GM23338 (cell line): ENCODE measurements around the gene PANK1. TPM values are rescaled to one million over a fixed set of nuclear protein-coding genes. Genes with fewer than 3 reads are reported as not detected.

Experiments used
- ATAC-seq: fragments of 200-7000 bp; cut with Tn5 transposase; 3 replicates; pipeline ENCODE4 v1.9.1; 2020
- DNase-seq: peaks from one replicate; pipeline ENCODE4 v3.0.0-alpha.2; 2015; ENCODE audit warnings: low spot score
- H2AFZ ChIP-seq: fragments of 200-600 bp; sonication (generic); 2 replicates; pipeline ENCODE4 v1.8.0; 2016; ENCODE audit warnings: antibody characterized with exemption, mild to moderate bottlenecking, moderate library complexity
- H3F3A ChIP-seq: fragments of 200-600 bp; sonication (generic); replicated peaks from 2 replicates; pipeline ENCODE4 v1.8.0; 2017; ENCODE audit warnings: antibody characterized with exemption, mixed run types, low read depth
- H3K27ac ChIP-seq: fragments of 200-600 bp; sonication (generic); 2 replicates; pipeline ENCODE4 v1.6.1; 2016; ENCODE audit warnings: low read depth
- H3K27me3 ChIP-seq: fragments of 200-600 bp; sonication (generic); 2 replicates; pipeline ENCODE4 v1.8.0; 2016; ENCODE audit warnings: mild to moderate bottlenecking, mixed run types, moderate library complexity; ENCODE audit not compliant: insufficient read depth
- H3K36me3 ChIP-seq: fragments of 200-600 bp; sonication (generic); 2 replicates; pipeline ENCODE4 v1.8.0; 2016; ENCODE audit warnings: mild to moderate bottlenecking; ENCODE audit not compliant: insufficient read depth
- H3K4me1 ChIP-seq: fragments of 200-600 bp; sonication (generic); 2 replicates; pipeline ENCODE4 v1.8.0; 2016; ENCODE audit warnings: mild to moderate bottlenecking, moderate library complexity; ENCODE audit not compliant: insufficient read depth
- H3K4me2 ChIP-seq: fragments of 200-600 bp; sonication (generic); 2 replicates; pipeline ENCODE4 v1.7.1; 2017; ENCODE audit warnings: mixed run types
- H3K4me3 ChIP-seq: fragments of 200-600 bp; sonication (generic); 2 replicates; pipeline ENCODE4 v1.6.1; 2016; ENCODE audit warnings: mixed run types
- H3K79me2 ChIP-seq: fragments of 200-600 bp; sonication (generic); replicated peaks from 2 replicates; pipeline ENCODE4 v1.8.0; 2017; ENCODE audit warnings: mild to moderate bottlenecking; ENCODE audit not compliant: insufficient read depth
- H3K9me2 ChIP-seq: fragments of 200-600 bp; sonication (generic); 2 replicates; pipeline ENCODE4 v1.8.0; 2017; ENCODE audit not compliant: insufficient read depth
- H4K20me1 ChIP-seq: fragments of 200-600 bp; sonication (generic); replicated peaks from 2 replicates; pipeline ENCODE4 v1.8.0; 2017; ENCODE audit warnings: mild to moderate bottlenecking; ENCODE audit not compliant: insufficient read depth
- H3K27ac Mint-ChIP-seq: 2 replicates; pipeline ENCODE4 v1.8.0; 2020; ENCODE audit warnings: inconsistent platforms, mild to moderate bottlenecking, moderate library complexity, mixed read lengths
- H3K27me3 Mint-ChIP-seq: 3 replicates; pipeline ENCODE4 v1.8.0; 2022; ENCODE audit warnings: low read depth, mild to moderate bottlenecking, moderate library complexity, mixed read lengths, inconsistent platforms; ENCODE audit not compliant: insufficient read depth, poor library complexity
- H3K36me3 Mint-ChIP-seq: 3 replicates; pipeline ENCODE4 v1.8.0; 2021; ENCODE audit warnings: low read depth, mild to moderate bottlenecking, inconsistent platforms, moderate library complexity, mixed read lengths
- H3K4me1 Mint-ChIP-seq: 3 replicates; pipeline ENCODE4 v1.8.0; 2020; ENCODE audit warnings: mild to moderate bottlenecking, inconsistent platforms, mixed read lengths
- H3K4me3 Mint-ChIP-seq: 3 replicates; pipeline ENCODE4 v1.8.0; 2021; ENCODE audit warnings: moderate library complexity, mild to moderate bottlenecking, inconsistent platforms, mixed read lengths
- H3K9me3 Mint-ChIP-seq: 3 replicates; pipeline ENCODE4 v1.8.0; 2020; ENCODE audit warnings: moderate library complexity, mild to moderate bottlenecking, inconsistent platforms, mixed read lengths
- CREB1 ChIP-seq: fragments of 250-450 bp; sonication (Bioruptor Pico); IDR thresholded peaks from 2 replicates; pipeline ENCODE4 v1.5.0; 2020; ENCODE audit warnings: low read depth, mild to moderate bottlenecking, moderate library complexity
- EZH2 ChIP-seq: fragments of 200-600 bp; sonication (generic); IDR thresholded peaks from one replicate; pipeline ENCODE4 v1.8.0; 2017; ENCODE audit warnings: antibody characterized with exemption, mild to moderate bottlenecking, low read depth; ENCODE audit not compliant: unreplicated experiment
- EZH2phosphoT487 ChIP-seq: fragments of 200-600 bp; sonication (generic); IDR thresholded peaks from one replicate; pipeline ENCODE4 v1.8.1; 2018; ENCODE audit warnings: antibody characterized with exemption; ENCODE audit not compliant: unreplicated experiment
- JUNB ChIP-seq: IDR thresholded peaks from one replicate; pipeline ENCODE4 v1.6.1; 2016; ENCODE audit warnings: antibody characterized with exemption; ENCODE audit not compliant: unreplicated experiment
- NANOG ChIP-seq: IDR thresholded peaks from 2 replicates; pipeline ENCODE4 v1.6.1; 2016; ENCODE audit warnings: antibody characterized with exemption, borderline replicate concordance
- POLR2AphosphoS5 ChIP-seq: IDR thresholded peaks from 2 replicates; pipeline ENCODE4 v1.6.1; 2016; ENCODE audit warnings: antibody characterized with exemption, low read depth
- STAT1 ChIP-seq: IDR thresholded peaks from one replicate; pipeline ENCODE4 v1.6.1; 2016; ENCODE audit warnings: antibody characterized with exemption; ENCODE audit not compliant: unreplicated experiment
- ZNF114 ChIP-seq: fragments of 250-450 bp; sonication (Bioruptor Pico); IDR thresholded peaks from 2 replicates; pipeline ENCODE4 v1.5.0; 2020; ENCODE audit warnings: mild to moderate bottlenecking, moderate library complexity
- polyA plus RNA-seq: library from polyadenylated mRNA; unstranded; fragments of >200 nt; fragmentation: Nextera tagmentation; extraction: Ambion mirVana; gene quantifications from 2 replicates; pipeline ENCODE4 v1.2.1, GENCODE V29; 2016
- total RNA-seq: library from RNA; depleted of rRNA; stranded (reverse); fragments of >200 nt; shearing (Covaris generic); gene quantifications from 2 replicates; pipeline ENCODE4 v1.2.3, GENCODE V29; 2014
- TF ChIP-seq, protein P1 (sequence below): IDR thresholded peaks from one replicate; pipeline ENCODE4 v1.6.1; 2018; ENCODE audit warnings: antibody characterized with exemption; ENCODE audit not compliant: unreplicated experiment
- TF ChIP-seq, protein P2 (sequence below): IDR thresholded peaks from 2 replicates; pipeline ENCODE4 v1.6.1; 2016; ENCODE audit warnings: antibody characterized with exemption
- TF ChIP-seq, protein P3 (sequence below), 2 experiments: fragments of 200-600 bp in 1 of 2; sonication (generic) in 1 of 2; conservative IDR thresholded peaks; 2 replicates each; pipeline versions ENCODE4 v1.5.1 to v1.6.1; 2016 to 2017; ENCODE audit warnings: antibody characterized with exemption in 2 of 2, low read depth in 2 of 2, mild to moderate bottlenecking in 2 of 2, moderate library complexity in 1 of 2

The PANK1 gene
- total and polyA plus RNA-seq, 2 experiments from 2014 or later, result 15.2 to 44.7 TPM

DNA sequence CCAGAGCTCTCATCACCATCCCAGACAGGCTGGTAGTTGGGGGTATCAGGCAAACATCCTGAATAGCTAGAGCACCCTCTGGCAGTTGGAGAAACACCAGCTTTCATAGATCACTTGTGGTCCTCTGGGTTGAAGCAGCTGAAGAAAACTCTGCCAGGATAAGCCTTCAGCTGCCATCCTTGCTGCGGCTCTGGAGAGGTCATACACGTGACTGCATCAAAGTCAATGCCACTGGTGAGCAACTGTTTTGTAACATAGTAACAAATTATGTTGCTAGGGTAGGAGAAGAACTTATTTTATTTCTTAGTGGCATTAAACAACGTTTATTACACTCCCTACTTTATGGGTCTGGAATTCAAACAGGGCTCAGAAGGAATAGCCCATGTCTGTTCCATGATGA lies 19.2 kb upstream of the PANK1 start:
- DNase-seq (no peak), ATAC-seq (no peak)
- no peak overlapping the region for H3K4me3 Mint-ChIP-seq

DNA sequence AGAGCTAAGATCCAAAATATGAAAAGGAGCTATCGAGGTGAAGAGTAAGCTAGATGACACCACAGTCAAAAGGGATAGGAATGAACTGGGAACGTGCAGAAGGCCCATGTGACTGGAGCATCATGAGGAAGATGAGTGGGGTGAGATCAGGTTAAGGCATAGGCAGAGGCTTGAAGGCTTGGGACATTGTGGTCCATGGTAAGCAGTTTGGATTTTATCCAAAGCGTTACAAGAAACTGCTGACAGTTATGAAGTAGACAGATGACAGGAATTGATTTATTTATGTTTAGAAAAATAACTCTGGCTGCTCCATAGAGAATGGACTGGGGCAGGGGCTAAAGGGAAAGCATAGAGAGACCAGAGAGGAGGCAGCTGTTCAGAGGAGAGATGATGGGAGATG lies 18.1 kb upstream of the PANK1 start:
- H3K27ac ChIP-seq, result no peak overlapping the region
- H3K27me3 Mint-ChIP-seq, result no peaks in the 10 kb centered on the region
- no peak for DNase-seq
- no peaks in the 10 kb centered on the region for H3K4me1 Mint-ChIP-seq
- no peak overlapping the region for H3K4me3 ChIP-seq
- no peak overlapping the region for H3K4me3 Mint-ChIP-seq
- no peaks in the 10 kb centered on the region for H3F3A ChIP-seq
- no peaks in the 10 kb centered on the region for H3K27me3 ChIP-seq
- H3K36me3 Mint-ChIP-seq, result no peaks in the 10 kb centered on the region
- no peaks in the 10 kb centered on the region for H3K36me3 ChIP-seq
- no peaks in the 10 kb centered on the region for H3K79me2 ChIP-seq
- no peaks in the 10 kb centered on the region for H3K9me2 ChIP-seq
- H3K27ac Mint-ChIP-seq, result no peak overlapping the region
- H3K4me2 ChIP-seq, result no peak overlapping the region
- H4K20me1 ChIP-seq, result no peaks in the 10 kb centered on the region
- ATAC-seq, result no peak
- TF ChIP-seq, protein P1, sequence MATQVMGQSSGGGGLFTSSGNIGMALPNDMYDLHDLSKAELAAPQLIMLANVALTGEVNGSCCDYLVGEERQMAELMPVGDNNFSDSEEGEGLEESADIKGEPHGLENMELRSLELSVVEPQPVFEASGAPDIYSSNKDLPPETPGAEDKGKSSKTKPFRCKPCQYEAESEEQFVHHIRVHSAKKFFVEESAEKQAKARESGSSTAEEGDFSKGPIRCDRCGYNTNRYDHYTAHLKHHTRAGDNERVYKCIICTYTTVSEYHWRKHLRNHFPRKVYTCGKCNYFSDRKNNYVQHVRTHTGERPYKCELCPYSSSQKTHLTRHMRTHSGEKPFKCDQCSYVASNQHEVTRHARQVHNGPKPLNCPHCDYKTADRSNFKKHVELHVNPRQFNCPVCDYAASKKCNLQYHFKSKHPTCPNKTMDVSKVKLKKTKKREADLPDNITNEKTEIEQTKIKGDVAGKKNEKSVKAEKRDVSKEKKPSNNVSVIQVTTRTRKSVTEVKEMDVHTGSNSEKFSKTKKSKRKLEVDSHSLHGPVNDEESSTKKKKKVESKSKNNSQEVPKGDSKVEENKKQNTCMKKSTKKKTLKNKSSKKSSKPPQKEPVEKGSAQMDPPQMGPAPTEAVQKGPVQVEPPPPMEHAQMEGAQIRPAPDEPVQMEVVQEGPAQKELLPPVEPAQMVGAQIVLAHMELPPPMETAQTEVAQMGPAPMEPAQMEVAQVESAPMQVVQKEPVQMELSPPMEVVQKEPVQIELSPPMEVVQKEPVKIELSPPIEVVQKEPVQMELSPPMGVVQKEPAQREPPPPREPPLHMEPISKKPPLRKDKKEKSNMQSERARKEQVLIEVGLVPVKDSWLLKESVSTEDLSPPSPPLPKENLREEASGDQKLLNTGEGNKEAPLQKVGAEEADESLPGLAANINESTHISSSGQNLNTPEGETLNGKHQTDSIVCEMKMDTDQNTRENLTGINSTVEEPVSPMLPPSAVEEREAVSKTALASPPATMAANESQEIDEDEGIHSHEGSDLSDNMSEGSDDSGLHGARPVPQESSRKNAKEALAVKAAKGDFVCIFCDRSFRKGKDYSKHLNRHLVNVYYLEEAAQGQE, result no peak
- TF ChIP-seq CREB1 (CRISPR knock-in tag), result no peak
- TF ChIP-seq, protein P2, sequence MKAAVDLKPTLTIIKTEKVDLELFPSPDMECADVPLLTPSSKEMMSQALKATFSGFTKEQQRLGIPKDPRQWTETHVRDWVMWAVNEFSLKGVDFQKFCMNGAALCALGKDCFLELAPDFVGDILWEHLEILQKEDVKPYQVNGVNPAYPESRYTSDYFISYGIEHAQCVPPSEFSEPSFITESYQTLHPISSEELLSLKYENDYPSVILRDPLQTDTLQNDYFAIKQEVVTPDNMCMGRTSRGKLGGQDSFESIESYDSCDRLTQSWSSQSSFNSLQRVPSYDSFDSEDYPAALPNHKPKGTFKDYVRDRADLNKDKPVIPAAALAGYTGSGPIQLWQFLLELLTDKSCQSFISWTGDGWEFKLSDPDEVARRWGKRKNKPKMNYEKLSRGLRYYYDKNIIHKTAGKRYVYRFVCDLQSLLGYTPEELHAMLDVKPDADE, result no peak
- TF ChIP-seq STAT1, result no peak
- TF ChIP-seq EZH2phosphoT487, result no peak
- TF ChIP-seq ZNF114 (CRISPR knock-in tag), result no peak
- no peak for TF ChIP-seq POLR2AphosphoS5
- TF ChIP-seq JUNB, result no peak
- no peak for TF ChIP-seq NANOG
- no peak for TF ChIP-seq EZH2
- TF ChIP-seq, protein P3, sequence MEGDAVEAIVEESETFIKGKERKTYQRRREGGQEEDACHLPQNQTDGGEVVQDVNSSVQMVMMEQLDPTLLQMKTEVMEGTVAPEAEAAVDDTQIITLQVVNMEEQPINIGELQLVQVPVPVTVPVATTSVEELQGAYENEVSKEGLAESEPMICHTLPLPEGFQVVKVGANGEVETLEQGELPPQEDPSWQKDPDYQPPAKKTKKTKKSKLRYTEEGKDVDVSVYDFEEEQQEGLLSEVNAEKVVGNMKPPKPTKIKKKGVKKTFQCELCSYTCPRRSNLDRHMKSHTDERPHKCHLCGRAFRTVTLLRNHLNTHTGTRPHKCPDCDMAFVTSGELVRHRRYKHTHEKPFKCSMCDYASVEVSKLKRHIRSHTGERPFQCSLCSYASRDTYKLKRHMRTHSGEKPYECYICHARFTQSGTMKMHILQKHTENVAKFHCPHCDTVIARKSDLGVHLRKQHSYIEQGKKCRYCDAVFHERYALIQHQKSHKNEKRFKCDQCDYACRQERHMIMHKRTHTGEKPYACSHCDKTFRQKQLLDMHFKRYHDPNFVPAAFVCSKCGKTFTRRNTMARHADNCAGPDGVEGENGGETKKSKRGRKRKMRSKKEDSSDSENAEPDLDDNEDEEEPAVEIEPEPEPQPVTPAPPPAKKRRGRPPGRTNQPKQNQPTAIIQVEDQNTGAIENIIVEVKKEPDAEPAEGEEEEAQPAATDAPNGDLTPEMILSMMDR (conservative IDR thresholded peaks at IDR 0.05; ENCODE audit: low read depth in 2 of 2), result no peak
- no peak overlapping the region for H2AFZ ChIP-seq
- H3K4me1 ChIP-seq, result no peaks in the 10 kb centered on the region
- H3K9me3 Mint-ChIP-seq, result no peaks in the 10 kb centered on the region

More for the DNA sequence above, 19.2 kb upstream of the PANK1 start:
- H3K4me1 ChIP-seq, result no peaks in the 10 kb centered on the region
- no peaks in the 10 kb centered on the region for H4K20me1 ChIP-seq
- no peaks in the 10 kb centered on the region for H3F3A ChIP-seq
- no peak for TF ChIP-seq POLR2AphosphoS5
- TF ChIP-seq, protein P3 (conservative IDR thresholded peaks at IDR 0.05; ENCODE audit: low read depth in 2 of 2), result peak in 1 of 2 experiments; percentile 18; a peak in 1 of 4 replicates
- no peaks in the 10 kb centered on the region for H3K9me2 ChIP-seq
- Mint-ChIP-seq H3K36me3 (no peaks in the 10 kb centered on the region), H3K27ac (no peak overlapping the region), H3K27me3 (no peaks in the 10 kb centered on the region), H3K4me1 (no peaks in the 10 kb centered on the region), H3K9me3 (no peaks in the 10 kb centered on the region)
- no peak overlapping the region for H3K4me2 ChIP-seq
- H3K36me3 ChIP-seq, result no peaks in the 10 kb centered on the region
- H3K79me2 ChIP-seq, result no peaks in the 10 kb centered on the region
- H3K4me3 ChIP-seq, result no peak overlapping the region
- no peak overlapping the region for H2AFZ ChIP-seq
- no peak overlapping the region for H3K27ac ChIP-seq
- no peaks in the 10 kb centered on the region for H3K27me3 ChIP-seq
